ENCODE measurements around the gene CALHM5. TPM values are rescaled to one million over a fixed set of nuclear protein-coding genes. Genes with fewer than 3 reads are reported as not detected.
A peak's percentile ranks its signal among the peaks of the same experiment; 100 is the strongest.

The CALHM5 gene
- polyA plus RNA-seq, 2 of the 4 experiments (the other 2 are of a cell fraction), result 0.09 TPM

DNA sequence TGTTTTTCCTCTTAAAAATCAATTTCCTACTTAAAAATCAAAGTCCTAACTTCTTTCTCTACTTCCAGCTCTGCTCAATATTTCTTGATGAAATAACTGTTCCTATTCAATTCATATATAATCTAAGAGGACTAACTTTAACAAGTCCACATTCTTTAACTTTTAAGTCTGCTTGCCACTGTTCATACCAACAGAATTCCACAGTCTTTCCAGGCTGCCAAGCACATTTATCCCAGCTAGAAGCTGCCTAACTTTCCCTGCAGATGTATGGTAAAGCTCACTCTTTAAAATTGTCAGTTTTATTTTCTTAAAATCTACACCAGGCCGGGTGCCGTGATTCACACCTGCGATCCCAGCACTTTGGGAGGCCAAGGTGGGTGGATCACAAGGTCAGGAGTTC is 38.7 kb upstream of the CALHM5 start (continued):
- TF ChIP-seq TP53 (CRISPR knock-in tag; IDR thresholded peaks at IDR 0.05) (no peak), POLR2A (IDR thresholded peaks at IDR 0.05; ENCODE audit: low read length) (no peak)

DNA sequence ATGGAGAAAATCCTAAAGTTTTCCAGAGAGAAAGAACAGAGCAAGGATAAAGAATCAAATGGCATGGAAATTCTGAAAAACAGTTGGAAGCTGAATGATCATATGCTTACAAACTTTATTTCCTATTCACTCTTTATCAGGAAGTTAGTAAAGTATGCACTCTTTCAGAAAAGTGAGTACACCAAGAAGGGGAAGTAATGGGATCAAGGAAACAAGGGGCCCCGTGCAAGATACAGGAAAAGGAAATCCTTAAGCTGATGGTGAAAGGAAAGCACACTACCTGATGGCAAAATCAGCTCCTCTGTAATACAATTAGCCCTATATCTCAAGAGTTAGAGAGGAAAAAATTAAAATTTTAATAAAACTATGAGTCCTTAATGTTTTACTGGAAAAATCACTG is 36.3 kb upstream of the CALHM5 start:
- TF ChIP-seq, protein P1, sequence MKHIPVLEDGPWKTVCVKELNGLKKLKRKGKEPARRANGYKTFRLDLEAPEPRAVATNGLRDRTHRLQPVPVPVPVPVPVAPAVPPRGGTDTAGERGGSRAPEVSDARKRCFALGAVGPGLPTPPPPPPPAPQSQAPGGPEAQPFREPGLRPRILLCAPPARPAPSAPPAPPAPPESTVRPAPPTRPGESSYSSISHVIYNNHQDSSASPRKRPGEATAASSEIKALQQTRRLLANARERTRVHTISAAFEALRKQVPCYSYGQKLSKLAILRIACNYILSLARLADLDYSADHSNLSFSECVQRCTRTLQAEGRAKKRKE (CRISPR knock-in tag; IDR thresholded peaks at IDR 0.05; ENCODE audit: low read depth), result no peak
- Histone ChIP-seq H3K4me1 (no peaks in the 10 kb centered on the region), H3K4me2 (no peak overlapping the region), H3K9me3 (no peaks in the 10 kb centered on the region), H3K4me3 (no peak overlapping the region), H3K27ac (no peak overlapping the region)
- CTCF ChIA-PET, result interaction anchor here (0.6 kb wide), 1 partner anchor 74 kb away, joined by 3 read pairs; no protein-coding TSS in a partner anchor
- ATAC-seq, result no peak
- DNase-seq (ENCODE audit: low read depth in 1 of 2, low spot score in 1 of 2), result no peak
- POLR2A ChIA-PET, result no interaction called here
- no peak for FAIRE-seq
- WGBS (ENCODE audit: missing lambda C conversion rate), result 44% methylated on average over 1 of the region's 1 CpG

DNA sequence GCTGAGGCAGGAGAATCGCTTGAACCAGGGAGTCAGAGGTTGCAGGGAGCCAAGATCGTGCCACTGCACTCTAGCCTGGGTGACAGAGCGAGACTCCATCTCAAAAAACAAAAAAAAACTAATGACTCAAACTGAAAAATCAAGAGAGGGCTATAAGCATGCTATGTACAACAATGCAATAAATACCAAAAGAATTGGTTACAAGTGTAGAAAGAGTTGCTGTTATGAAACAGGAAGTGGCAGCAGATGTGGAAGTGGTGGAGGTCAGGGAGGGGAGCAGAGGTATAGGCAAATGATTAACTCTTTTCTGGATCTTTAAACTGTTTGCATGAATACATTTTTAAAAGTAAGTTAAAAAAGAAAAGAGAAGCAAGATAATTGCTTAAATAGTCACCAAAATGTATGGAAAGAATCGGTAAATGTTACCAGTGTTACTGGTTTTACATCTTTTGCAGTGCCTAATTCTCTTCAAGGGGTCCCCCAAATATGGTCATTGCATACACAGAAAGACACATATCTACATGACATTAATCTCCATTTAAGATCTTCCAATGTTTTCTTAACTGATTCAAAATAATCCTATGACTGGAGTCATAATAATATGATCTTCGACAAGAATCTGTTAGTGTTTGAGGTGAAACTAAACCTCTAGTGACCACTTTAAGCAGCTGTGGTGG is 35.3 kb upstream of the CALHM5 start:
- POLR2A ChIA-PET, result no interaction called here

DNA sequence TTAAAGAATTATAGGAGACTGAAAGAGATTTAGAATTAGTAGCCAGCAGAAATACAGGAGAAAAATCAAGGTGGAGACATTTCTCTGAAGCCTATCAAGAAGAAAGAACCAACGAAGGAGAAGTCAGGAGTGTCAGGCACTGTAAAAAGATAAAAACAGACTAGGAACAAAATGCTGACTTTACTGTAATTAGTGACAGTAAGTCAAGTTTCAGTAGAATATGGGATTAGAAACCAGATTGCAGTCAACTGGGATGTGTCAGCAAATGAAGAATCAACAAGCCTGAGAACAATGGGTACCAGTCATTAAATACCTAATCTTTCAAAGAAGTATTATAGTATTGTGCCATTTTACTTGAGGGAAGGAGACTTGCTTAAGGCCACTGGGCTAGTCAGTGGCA is 28.7 kb upstream of the CALHM5 start:
- Histone ChIP-seq H3K9me3 (no peaks in the 10 kb centered on the region), H3K4me3 (no peak overlapping the region), H3K4me2 (no peak overlapping the region), H3K27ac (no peak overlapping the region), H3K4me1 (no peaks in the 10 kb centered on the region)
- ChIA-PET CTCF (interaction anchor here (0.6 kb wide), 1 partner anchor 18 kb away, joined by 3 read pairs; no protein-coding TSS in a partner anchor), POLR2A (no interaction called here)
- WGBS (ENCODE audit: missing lambda C conversion rate), result 3% methylated on average over 1 of the region's 1 CpG
- FAIRE-seq, result no peak
- no peak for ATAC-seq
- TF ChIP-seq, protein P2, sequence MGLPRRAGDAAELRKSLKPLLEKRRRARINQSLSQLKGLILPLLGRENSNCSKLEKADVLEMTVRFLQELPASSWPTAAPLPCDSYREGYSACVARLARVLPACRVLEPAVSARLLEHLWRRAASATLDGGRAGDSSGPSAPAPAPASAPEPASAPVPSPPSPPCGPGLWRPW (IDR thresholded peaks at IDR 0.05), result no peak
- TF ChIP-seq HOXB13 (CRISPR knock-in tag; IDR thresholded peaks at IDR 0.05; ENCODE audit: low read depth), result no peak
- peak; percentile 47 for TF ChIP-seq MAFK (IDR thresholded peaks at IDR 0.05; ENCODE audit: partially characterized antibody)
- TF ChIP-seq NR3C1 (IDR thresholded peaks at IDR 0.05), result no peak
- no peak for TF ChIP-seq NPAS2 (CRISPR knock-in tag; IDR thresholded peaks at IDR 0.05; ENCODE audit: borderline replicate concordance)
- TF ChIP-seq CBX2 (IDR thresholded peaks at IDR 0.05; ENCODE audit: borderline replicate concordance, low read depth), result no peak
- TF ChIP-seq GATA3 (IDR thresholded peaks at IDR 0.05; ENCODE audit: borderline replicate concordance), result no peak
- no peak for TF ChIP-seq KDM1A (IDR thresholded peaks at IDR 0.05; ENCODE audit: low read depth)
- DNase-seq (ENCODE audit: low read depth in 1 of 2, low spot score in 1 of 2), result no peak

More for the DNA sequence above, 35.3 kb upstream of the CALHM5 start:
- Histone ChIP-seq H3K4me2 (no peak overlapping the region), H3K27ac (no peak overlapping the region), H3K4me1 (no peaks in the 10 kb centered on the region), H3K4me3 (no peak overlapping the region), H3K9me3 (no peaks in the 10 kb centered on the region)
- ATAC-seq, result no peak
- WGBS (ENCODE audit: missing lambda C conversion rate), result 79% methylated on average over 5 of the region's 5 CpGs
- TF ChIP-seq NPAS2 (CRISPR knock-in tag; IDR thresholded peaks at IDR 0.05; ENCODE audit: borderline replicate concordance) (no peak), GATA3 (IDR thresholded peaks at IDR 0.05; ENCODE audit: borderline replicate concordance) (no peak), SMC3 (IDR thresholded peaks at IDR 0.05) (no peak), EP300 (IDR thresholded peaks at IDR 0.05) (no peak), HOXB13 (CRISPR knock-in tag; IDR thresholded peaks at IDR 0.05; ENCODE audit: low read depth) (no peak), MYC (IDR thresholded peaks at IDR 0.05; ENCODE audit: borderline replicate concordance, low read length) (no peak)
- TF ChIP-seq, protein P3, sequence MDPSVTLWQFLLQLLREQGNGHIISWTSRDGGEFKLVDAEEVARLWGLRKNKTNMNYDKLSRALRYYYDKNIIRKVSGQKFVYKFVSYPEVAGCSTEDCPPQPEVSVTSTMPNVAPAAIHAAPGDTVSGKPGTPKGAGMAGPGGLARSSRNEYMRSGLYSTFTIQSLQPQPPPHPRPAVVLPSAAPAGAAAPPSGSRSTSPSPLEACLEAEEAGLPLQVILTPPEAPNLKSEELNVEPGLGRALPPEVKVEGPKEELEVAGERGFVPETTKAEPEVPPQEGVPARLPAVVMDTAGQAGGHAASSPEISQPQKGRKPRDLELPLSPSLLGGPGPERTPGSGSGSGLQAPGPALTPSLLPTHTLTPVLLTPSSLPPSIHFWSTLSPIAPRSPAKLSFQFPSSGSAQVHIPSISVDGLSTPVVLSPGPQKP (IDR thresholded peaks at IDR 0.05; ENCODE audit: low read depth, low read length), result no peak
- no peak for DNase-seq (ENCODE audit: low read depth in 1 of 2, low spot score in 1 of 2)
- FAIRE-seq, result no peak
- CTCF ChIA-PET, result no interaction called here

DNA sequence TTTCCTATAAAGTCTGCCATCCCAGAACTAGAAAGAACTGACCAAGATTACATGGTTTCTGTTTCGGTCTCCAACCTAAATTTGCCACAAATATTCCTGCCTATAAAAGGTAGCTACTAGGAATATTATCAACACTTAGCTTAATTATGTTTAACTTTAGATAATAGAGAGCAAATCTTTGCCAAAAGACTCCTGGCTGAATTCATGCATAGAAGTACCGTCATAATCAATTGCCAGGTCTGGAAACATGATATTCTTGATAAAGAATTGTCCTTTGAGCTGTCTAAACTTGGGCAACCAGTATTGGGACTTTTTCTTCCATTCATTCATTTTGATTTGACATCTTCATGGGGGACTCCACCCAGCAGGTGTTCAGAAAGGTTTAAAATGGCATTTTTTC is 27.8 kb upstream of the CALHM5 start:
- Histone ChIP-seq H3K4me3 (no peak overlapping the region), H3K27ac (no peak overlapping the region), H3K4me2 (no peak overlapping the region), H3K9me3 (no peaks in the 10 kb centered on the region), H3K4me1 (no peaks in the 10 kb centered on the region)
- no peak for FAIRE-seq
- ATAC-seq, result no peak
- DNase-seq (ENCODE audit: low read depth in 1 of 2, low spot score in 1 of 2), result no peak
- ChIA-PET CTCF (interaction anchor here (0.6 kb wide), 1 partner anchor 17 kb away, joined by 3 read pairs; no protein-coding TSS in a partner anchor), POLR2A (no interaction called here)
- TF ChIP-seq, protein P4, sequence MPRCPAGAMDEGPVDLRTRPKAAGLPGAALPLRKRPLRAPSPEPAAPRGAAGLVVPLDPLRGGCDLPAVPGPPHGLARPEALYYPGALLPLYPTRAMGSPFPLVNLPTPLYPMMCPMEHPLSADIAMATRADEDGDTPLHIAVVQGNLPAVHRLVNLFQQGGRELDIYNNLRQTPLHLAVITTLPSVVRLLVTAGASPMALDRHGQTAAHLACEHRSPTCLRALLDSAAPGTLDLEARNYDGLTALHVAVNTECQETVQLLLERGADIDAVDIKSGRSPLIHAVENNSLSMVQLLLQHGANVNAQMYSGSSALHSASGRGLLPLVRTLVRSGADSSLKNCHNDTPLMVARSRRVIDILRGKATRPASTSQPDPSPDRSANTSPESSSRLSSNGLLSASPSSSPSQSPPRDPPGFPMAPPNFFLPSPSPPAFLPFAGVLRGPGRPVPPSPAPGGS (IDR thresholded peaks at IDR 0.05), result no peak
- no peak for TF ChIP-seq GATA3 (IDR thresholded peaks at IDR 0.05; ENCODE audit: borderline replicate concordance)
- TF ChIP-seq POLR2A (IDR thresholded peaks at IDR 0.05; ENCODE audit: low read length), result no peak
- no peak for TF ChIP-seq RFX5 (IDR thresholded peaks at IDR 0.05)
- TF ChIP-seq ZNF302 (CRISPR knock-in tag; IDR thresholded peaks at IDR 0.05), result no peak
- TF ChIP-seq RNF2 (IDR thresholded peaks at IDR 0.05; ENCODE audit: borderline replicate concordance, low read depth), result no peak
- TF ChIP-seq HDAC2 (IDR thresholded peaks at IDR 0.05), result no peak
- no peak for TF ChIP-seq FOSL2 (IDR thresholded peaks at IDR 0.05)
- TF ChIP-seq FOSL2 (CRISPR knock-in tag; IDR thresholded peaks at IDR 0.05), result no peak
- TF ChIP-seq RAD21 (conservative IDR thresholded peaks at IDR 0.05 in 1 of 2, IDR thresholded peaks at IDR 0.05 in 1 of 2), result no peak
- TF ChIP-seq KDM1A (IDR thresholded peaks at IDR 0.05; ENCODE audit: low read depth), result no peak
- TF ChIP-seq CEBPB (IDR thresholded peaks at IDR 0.05), result no peak
- WGBS (ENCODE audit: missing lambda C conversion rate), result 26% methylated on average over 2 of the region's 2 CpGs

All from A549 (cell line).